GM23338 (cell line): ENCODE data around the gene MYH15.

Source experiments
- CREB1 ChIP-seq: fragments of 250-450 bp; sonication (Bioruptor Pico); IDR thresholded peaks from 2 replicates; pipeline ENCODE4 v1.5.0; 2020; ENCODE audit warnings: low read depth, mild to moderate bottlenecking, moderate library complexity
- EZH2 ChIP-seq: fragments of 200-600 bp; sonication (generic); IDR thresholded peaks from one replicate; pipeline ENCODE4 v1.8.0; 2017; ENCODE audit warnings: antibody characterized with exemption, mild to moderate bottlenecking, low read depth; ENCODE audit not compliant: unreplicated experiment
- EZH2phosphoT487 ChIP-seq: fragments of 200-600 bp; sonication (generic); IDR thresholded peaks from one replicate; pipeline ENCODE4 v1.8.1; 2018; ENCODE audit warnings: antibody characterized with exemption; ENCODE audit not compliant: unreplicated experiment
- JUNB ChIP-seq: IDR thresholded peaks from one replicate; pipeline ENCODE4 v1.6.1; 2016; ENCODE audit warnings: antibody characterized with exemption; ENCODE audit not compliant: unreplicated experiment
- POLR2AphosphoS5 ChIP-seq: IDR thresholded peaks from 2 replicates; pipeline ENCODE4 v1.6.1; 2016; ENCODE audit warnings: antibody characterized with exemption, low read depth
- ZNF114 ChIP-seq: fragments of 250-450 bp; sonication (Bioruptor Pico); IDR thresholded peaks from 2 replicates; pipeline ENCODE4 v1.5.0; 2020; ENCODE audit warnings: mild to moderate bottlenecking, moderate library complexity
- TF ChIP-seq, protein P1 (sequence below), 2 experiments: fragments of 200-600 bp in 1 of 2; sonication (generic) in 1 of 2; conservative IDR thresholded peaks; 2 replicates each; pipeline versions ENCODE4 v1.5.1 to v1.6.1; 2016 to 2017; ENCODE audit warnings: antibody characterized with exemption in 2 of 2, low read depth in 2 of 2, mild to moderate bottlenecking in 2 of 2, moderate library complexity in 1 of 2
- TF ChIP-seq, protein P2 (sequence below): fragments of 250-450 bp; sonication (Bioruptor Pico); IDR thresholded peaks from 2 replicates; pipeline ENCODE4 v1.5.0; 2020; ENCODE audit warnings: mild to moderate bottlenecking, moderate library complexity
- TF ChIP-seq, protein P3 (sequence below): IDR thresholded peaks from 2 replicates; pipeline ENCODE4 v1.6.1; 2016; ENCODE audit warnings: antibody characterized with exemption
- TF ChIP-seq, protein P4 (sequence below): IDR thresholded peaks from one replicate; pipeline ENCODE4 v1.6.1; 2018; ENCODE audit warnings: antibody characterized with exemption; ENCODE audit not compliant: unreplicated experiment

DNA sequence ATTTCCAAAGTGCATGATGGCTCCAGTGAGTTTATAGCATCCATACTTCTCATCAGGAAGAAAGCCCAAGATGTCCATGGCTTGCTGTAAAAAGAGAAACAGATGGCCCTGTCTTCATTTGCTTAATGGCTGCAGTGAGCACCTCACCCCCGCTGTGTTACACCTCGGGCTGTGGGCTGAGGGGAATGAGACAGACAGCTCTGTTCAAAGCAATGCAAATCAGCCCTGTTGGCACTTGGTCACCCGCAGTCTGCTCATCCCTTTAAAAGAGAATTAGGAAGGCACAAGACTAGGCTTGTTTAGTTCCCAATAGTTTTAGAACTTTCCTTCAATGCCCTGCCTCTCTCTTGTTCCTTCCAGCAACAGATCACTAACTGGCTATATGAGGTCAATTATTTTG, 25.2 kb downstream of the MYH15 start:
- TF ChIP-seq, protein P1, sequence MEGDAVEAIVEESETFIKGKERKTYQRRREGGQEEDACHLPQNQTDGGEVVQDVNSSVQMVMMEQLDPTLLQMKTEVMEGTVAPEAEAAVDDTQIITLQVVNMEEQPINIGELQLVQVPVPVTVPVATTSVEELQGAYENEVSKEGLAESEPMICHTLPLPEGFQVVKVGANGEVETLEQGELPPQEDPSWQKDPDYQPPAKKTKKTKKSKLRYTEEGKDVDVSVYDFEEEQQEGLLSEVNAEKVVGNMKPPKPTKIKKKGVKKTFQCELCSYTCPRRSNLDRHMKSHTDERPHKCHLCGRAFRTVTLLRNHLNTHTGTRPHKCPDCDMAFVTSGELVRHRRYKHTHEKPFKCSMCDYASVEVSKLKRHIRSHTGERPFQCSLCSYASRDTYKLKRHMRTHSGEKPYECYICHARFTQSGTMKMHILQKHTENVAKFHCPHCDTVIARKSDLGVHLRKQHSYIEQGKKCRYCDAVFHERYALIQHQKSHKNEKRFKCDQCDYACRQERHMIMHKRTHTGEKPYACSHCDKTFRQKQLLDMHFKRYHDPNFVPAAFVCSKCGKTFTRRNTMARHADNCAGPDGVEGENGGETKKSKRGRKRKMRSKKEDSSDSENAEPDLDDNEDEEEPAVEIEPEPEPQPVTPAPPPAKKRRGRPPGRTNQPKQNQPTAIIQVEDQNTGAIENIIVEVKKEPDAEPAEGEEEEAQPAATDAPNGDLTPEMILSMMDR (conservative IDR thresholded peaks at IDR 0.05; ENCODE audit: low read depth in 2 of 2): no peak
- TF ChIP-seq EZH2phosphoT487: no peak
- no peak for TF ChIP-seq CREB1 (CRISPR knock-in tag)
- no peak for TF ChIP-seq EZH2
- no peak for TF ChIP-seq POLR2AphosphoS5
- TF ChIP-seq, protein P2, sequence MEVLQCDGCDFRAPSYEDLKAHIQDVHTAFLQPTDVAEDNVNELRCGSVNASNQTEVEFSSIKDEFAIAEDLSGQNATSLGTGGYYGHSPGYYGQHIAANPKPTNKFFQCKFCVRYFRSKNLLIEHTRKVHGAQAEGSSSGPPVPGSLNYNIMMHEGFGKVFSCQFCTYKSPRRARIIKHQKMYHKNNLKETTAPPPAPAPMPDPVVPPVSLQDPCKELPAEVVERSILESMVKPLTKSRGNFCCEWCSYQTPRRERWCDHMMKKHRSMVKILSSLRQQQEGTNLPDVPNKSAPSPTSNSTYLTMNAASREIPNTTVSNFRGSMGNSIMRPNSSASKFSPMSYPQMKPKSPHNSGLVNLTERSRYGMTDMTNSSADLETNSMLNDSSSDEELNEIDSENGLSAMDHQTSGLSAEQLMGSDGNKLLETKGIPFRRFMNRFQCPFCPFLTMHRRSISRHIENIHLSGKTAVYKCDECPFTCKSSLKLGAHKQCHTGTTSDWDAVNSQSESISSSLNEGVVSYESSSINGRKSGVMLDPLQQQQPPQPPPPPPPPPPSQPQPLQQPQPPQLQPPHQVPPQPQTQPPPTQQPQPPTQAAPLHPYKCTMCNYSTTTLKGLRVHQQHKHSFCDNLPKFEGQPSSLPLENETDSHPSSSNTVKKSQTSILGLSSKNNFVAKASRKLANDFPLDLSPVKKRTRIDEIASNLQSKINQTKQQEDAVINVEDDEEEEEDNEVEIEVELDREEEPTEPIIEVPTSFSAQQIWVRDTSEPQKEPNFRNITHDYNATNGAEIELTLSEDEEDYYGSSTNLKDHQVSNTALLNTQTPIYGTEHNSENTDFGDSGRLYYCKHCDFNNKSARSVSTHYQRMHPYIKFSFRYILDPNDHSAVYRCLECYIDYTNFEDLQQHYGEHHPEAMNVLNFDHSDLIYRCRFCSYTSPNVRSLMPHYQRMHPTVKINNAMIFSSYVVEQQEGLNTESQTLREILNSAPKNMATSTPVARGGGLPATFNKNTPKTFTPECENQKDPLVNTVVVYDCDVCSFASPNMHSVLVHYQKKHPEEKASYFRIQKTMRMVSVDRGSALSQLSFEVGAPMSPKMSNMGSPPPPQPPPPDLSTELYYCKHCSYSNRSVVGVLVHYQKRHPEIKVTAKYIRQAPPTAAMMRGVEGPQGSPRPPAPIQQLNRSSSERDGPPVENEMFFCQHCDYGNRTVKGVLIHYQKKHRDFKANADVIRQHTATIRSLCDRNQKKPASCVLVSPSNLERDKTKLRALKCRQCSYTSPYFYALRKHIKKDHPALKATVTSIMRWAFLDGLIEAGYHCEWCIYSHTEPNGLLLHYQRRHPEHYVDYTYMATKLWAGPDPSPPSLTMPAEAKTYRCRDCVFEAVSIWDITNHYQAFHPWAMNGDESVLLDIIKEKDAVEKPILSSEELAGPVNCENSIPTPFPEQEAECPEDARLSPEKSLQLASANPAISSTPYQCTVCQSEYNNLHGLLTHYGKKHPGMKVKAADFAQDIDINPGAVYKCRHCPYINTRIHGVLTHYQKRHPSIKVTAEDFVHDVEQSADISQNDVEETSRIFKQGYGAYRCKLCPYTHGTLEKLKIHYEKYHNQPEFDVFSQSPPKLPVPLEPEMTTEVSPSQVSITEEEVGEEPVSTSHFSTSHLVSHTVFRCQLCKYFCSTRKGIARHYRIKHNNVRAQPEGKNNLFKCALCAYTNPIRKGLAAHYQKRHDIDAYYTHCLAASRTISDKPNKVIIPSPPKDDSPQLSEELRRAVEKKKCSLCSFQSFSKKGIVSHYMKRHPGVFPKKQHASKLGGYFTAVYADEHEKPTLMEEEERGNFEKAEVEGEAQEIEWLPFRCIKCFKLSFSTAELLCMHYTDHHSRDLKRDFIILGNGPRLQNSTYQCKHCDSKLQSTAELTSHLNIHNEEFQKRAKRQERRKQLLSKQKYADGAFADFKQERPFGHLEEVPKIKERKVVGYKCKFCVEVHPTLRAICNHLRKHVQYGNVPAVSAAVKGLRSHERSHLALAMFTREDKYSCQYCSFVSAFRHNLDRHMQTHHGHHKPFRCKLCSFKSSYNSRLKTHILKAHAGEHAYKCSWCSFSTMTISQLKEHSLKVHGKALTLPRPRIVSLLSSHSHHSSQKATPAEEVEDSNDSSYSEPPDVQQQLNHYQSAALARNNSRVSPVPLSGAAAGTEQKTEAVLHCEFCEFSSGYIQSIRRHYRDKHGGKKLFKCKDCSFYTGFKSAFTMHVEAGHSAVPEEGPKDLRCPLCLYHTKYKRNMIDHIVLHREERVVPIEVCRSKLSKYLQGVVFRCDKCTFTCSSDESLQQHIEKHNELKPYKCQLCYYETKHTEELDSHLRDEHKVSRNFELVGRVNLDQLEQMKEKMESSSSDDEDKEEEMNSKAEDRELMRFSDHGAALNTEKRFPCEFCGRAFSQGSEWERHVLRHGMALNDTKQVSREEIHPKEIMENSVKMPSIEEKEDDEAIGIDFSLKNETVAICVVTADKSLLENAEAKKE: no peak
- TF ChIP-seq, protein P3, sequence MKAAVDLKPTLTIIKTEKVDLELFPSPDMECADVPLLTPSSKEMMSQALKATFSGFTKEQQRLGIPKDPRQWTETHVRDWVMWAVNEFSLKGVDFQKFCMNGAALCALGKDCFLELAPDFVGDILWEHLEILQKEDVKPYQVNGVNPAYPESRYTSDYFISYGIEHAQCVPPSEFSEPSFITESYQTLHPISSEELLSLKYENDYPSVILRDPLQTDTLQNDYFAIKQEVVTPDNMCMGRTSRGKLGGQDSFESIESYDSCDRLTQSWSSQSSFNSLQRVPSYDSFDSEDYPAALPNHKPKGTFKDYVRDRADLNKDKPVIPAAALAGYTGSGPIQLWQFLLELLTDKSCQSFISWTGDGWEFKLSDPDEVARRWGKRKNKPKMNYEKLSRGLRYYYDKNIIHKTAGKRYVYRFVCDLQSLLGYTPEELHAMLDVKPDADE: no peak
- TF ChIP-seq, protein P4, sequence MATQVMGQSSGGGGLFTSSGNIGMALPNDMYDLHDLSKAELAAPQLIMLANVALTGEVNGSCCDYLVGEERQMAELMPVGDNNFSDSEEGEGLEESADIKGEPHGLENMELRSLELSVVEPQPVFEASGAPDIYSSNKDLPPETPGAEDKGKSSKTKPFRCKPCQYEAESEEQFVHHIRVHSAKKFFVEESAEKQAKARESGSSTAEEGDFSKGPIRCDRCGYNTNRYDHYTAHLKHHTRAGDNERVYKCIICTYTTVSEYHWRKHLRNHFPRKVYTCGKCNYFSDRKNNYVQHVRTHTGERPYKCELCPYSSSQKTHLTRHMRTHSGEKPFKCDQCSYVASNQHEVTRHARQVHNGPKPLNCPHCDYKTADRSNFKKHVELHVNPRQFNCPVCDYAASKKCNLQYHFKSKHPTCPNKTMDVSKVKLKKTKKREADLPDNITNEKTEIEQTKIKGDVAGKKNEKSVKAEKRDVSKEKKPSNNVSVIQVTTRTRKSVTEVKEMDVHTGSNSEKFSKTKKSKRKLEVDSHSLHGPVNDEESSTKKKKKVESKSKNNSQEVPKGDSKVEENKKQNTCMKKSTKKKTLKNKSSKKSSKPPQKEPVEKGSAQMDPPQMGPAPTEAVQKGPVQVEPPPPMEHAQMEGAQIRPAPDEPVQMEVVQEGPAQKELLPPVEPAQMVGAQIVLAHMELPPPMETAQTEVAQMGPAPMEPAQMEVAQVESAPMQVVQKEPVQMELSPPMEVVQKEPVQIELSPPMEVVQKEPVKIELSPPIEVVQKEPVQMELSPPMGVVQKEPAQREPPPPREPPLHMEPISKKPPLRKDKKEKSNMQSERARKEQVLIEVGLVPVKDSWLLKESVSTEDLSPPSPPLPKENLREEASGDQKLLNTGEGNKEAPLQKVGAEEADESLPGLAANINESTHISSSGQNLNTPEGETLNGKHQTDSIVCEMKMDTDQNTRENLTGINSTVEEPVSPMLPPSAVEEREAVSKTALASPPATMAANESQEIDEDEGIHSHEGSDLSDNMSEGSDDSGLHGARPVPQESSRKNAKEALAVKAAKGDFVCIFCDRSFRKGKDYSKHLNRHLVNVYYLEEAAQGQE: no peak
- no peak for TF ChIP-seq ZNF114 (CRISPR knock-in tag)
- no peak for TF ChIP-seq JUNB
